ENCODE results near the gene KCNT2. TPM values are rescaled to one million over a fixed set of nuclear protein-coding genes. Genes with fewer than 3 reads are reported as not detected.

The KCNT2 gene
- total RNA-seq, 1 donor from 2014 or later, result 5.9 TPM

DNA sequence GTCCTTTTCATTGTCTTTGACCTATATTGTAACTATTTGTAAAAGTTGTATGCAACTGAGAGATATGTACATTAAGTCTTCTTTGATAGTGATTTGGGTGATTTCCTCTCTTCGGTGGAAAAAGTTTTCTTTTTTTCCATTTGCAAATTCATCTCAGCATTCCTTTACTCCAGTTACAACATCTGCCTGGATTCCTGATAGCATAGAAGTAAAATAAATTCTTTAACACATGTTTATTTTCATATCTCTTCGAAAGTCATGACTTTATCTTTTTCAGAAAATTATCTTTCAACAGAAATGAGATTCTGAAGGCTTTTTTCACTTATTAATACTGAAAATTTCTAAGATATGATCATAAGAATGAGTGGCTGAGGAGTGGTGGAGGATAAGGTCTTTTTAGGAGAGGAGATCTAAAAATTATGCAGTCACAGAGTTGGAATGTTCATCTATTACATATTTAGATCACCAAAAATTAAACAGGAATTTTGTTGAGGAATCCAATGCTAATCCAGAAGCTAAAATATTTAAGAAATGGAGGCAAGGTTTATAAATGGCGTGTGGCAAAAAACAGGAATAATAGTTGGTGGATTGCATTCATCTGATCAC, 400.5 kb downstream of the KCNT2 start:
- Mint-ChIP-seq H3K4me1 (ENCODE audit: low read depth, unreplicated experiment) (peaks cover 8% of the 10 kb centered on the region), H3K27me3 (ENCODE audit: low read depth, unreplicated experiment) (no peaks in the 10 kb centered on the region), H3K9me3 (ENCODE audit: unreplicated experiment) (peaks cover 3% of the 10 kb centered on the region), H3K27ac (ENCODE audit: unreplicated experiment) (no peak overlapping the region), H3K4me3 (ENCODE audit: unreplicated experiment) (no peak overlapping the region), H3K36me3 (ENCODE audit: low read depth, unreplicated experiment) (no peaks in the 10 kb centered on the region)
- no peak overlapping the region for H2AFZ ChIP-seq (ENCODE audit: low read depth, low read length)
- H3K9ac ChIP-seq (ENCODE audit: low read length), result no peak overlapping the region
- DNase-seq (ENCODE audit: low read depth) (no peak), FAIRE-seq (no peak)
- no peak for TF ChIP-seq EZH2 (IDR thresholded peaks at IDR 0.05; ENCODE audit: insufficient read depth, low read length)
- TF ChIP-seq, protein P1, sequence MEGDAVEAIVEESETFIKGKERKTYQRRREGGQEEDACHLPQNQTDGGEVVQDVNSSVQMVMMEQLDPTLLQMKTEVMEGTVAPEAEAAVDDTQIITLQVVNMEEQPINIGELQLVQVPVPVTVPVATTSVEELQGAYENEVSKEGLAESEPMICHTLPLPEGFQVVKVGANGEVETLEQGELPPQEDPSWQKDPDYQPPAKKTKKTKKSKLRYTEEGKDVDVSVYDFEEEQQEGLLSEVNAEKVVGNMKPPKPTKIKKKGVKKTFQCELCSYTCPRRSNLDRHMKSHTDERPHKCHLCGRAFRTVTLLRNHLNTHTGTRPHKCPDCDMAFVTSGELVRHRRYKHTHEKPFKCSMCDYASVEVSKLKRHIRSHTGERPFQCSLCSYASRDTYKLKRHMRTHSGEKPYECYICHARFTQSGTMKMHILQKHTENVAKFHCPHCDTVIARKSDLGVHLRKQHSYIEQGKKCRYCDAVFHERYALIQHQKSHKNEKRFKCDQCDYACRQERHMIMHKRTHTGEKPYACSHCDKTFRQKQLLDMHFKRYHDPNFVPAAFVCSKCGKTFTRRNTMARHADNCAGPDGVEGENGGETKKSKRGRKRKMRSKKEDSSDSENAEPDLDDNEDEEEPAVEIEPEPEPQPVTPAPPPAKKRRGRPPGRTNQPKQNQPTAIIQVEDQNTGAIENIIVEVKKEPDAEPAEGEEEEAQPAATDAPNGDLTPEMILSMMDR (IDR thresholded peaks at IDR 0.05; ENCODE audit: insufficient read depth, low read depth, low read length), result no peak
- H3K4me3 ChIP-seq (ENCODE audit: insufficient read depth, low read depth, low read length), result no peak overlapping the region
- no peaks in the 10 kb centered on the region for H3K9me3 ChIP-seq (ENCODE audit: insufficient read depth, low read depth, low read length)
- H3K36me3 ChIP-seq (ENCODE audit: insufficient read depth, low read length), result no peaks in the 10 kb centered on the region
- H4K20me1 ChIP-seq (ENCODE audit: insufficient read depth, low read length), result no peaks in the 10 kb centered on the region
- no peaks in the 10 kb centered on the region for H3K27me3 ChIP-seq (ENCODE audit: insufficient read depth, low read length)
- H3K79me2 ChIP-seq (ENCODE audit: insufficient read depth, low read length), result no peaks in the 10 kb centered on the region
- H3K4me2 ChIP-seq (ENCODE audit: low read length), result no peak overlapping the region
- no peak overlapping the region for H3K27ac ChIP-seq (ENCODE audit: low read depth, low read length)
- H3K4me1 ChIP-seq (ENCODE audit: insufficient read depth, low read length), result no peaks in the 10 kb centered on the region

- no peak overlapping the region for H3K27ac Mint-ChIP-seq (ENCODE audit: unreplicated experiment)
- no peak overlapping the region for H3K4me2 ChIP-seq (ENCODE audit: low read length)
- TF ChIP-seq EZH2 (IDR thresholded peaks at IDR 0.05; ENCODE audit: insufficient read depth, low read length), result no peak
- TF ChIP-seq, protein P1 (IDR thresholded peaks at IDR 0.05; ENCODE audit: insufficient read depth, low read depth, low read length), result no peak
- H3K79me2 ChIP-seq (ENCODE audit: insufficient read depth, low read length), result no peaks in the 10 kb centered on the region
- H3K9me3 Mint-ChIP-seq (ENCODE audit: unreplicated experiment), result peaks cover 3% of the 10 kb centered on the region
- H3K36me3 Mint-ChIP-seq (ENCODE audit: low read depth, unreplicated experiment), result no peaks in the 10 kb centered on the region
- H3K4me1 Mint-ChIP-seq (ENCODE audit: low read depth, unreplicated experiment), result peaks cover 8% of the 10 kb centered on the region
- H3K27me3 Mint-ChIP-seq (ENCODE audit: low read depth, unreplicated experiment), result no peaks in the 10 kb centered on the region
- H3K27ac ChIP-seq (ENCODE audit: low read depth, low read length), result no peak overlapping the region
- no peaks in the 10 kb centered on the region for H4K20me1 ChIP-seq (ENCODE audit: insufficient read depth, low read length)
- H3K9me3 ChIP-seq (ENCODE audit: insufficient read depth, low read depth, low read length), result no peaks in the 10 kb centered on the region
- FAIRE-seq (no peak), DNase-seq (ENCODE audit: low read depth) (no peak)
- H3K4me1 ChIP-seq (ENCODE audit: insufficient read depth, low read length), result no peaks in the 10 kb centered on the region
- no peak overlapping the region for H3K4me3 Mint-ChIP-seq (ENCODE audit: unreplicated experiment)
- H2AFZ ChIP-seq (ENCODE audit: low read depth, low read length), result no peak overlapping the region
- no peak overlapping the region for H3K4me3 ChIP-seq (ENCODE audit: insufficient read depth, low read depth, low read length)
- H3K36me3 ChIP-seq (ENCODE audit: insufficient read depth, low read length), result no peaks in the 10 kb centered on the region
- no peak overlapping the region for H3K9ac ChIP-seq (ENCODE audit: low read length)
- no peaks in the 10 kb centered on the region for H3K27me3 ChIP-seq (ENCODE audit: insufficient read depth, low read length)
Observed at GRCh38 chr1:196205882-196206281, 402.4 kb downstream of the KCNT2 start.

DNA sequence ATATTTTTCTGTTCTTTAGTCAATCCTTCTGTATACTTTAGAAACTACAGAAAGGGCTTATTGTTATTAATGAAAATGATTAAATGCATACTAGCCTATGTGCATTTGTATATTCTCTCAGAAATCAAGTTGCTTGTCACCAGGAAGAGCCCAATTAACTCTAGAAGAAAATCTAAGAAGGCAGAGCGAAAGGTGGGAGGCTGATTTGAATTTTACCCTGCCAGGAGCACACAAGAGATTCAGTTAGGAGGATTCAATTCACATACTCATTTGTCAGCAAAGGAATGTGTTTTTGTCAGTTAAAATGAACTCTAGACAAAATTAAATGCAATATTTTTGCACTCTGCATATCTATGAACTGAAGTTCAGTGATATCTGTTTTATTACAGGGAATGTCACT, 411.8 kb downstream of the KCNT2 start:
- Mint-ChIP-seq H3K36me3 (ENCODE audit: low read depth, unreplicated experiment) (no peaks in the 10 kb centered on the region), H3K4me3 (ENCODE audit: unreplicated experiment) (no peak overlapping the region), H3K27ac (ENCODE audit: unreplicated experiment) (no peak overlapping the region), H3K27me3 (ENCODE audit: low read depth, unreplicated experiment) (no peaks in the 10 kb centered on the region), H3K9me3 (ENCODE audit: unreplicated experiment) (peaks cover 2% of the 10 kb centered on the region), H3K4me1 (ENCODE audit: low read depth, unreplicated experiment) (no peaks in the 10 kb centered on the region)
- H3K4me1 ChIP-seq (ENCODE audit: insufficient read depth, low read length), result no peaks in the 10 kb centered on the region
- TF ChIP-seq, protein P1 (IDR thresholded peaks at IDR 0.05; ENCODE audit: insufficient read depth, low read depth, low read length), result no peak
- TF ChIP-seq EZH2 (IDR thresholded peaks at IDR 0.05; ENCODE audit: insufficient read depth, low read length), result no peak
- no peak overlapping the region for H3K9ac ChIP-seq (ENCODE audit: low read length)
- H3K4me2 ChIP-seq (ENCODE audit: low read length), result no peak overlapping the region
- no peaks in the 10 kb centered on the region for H3K27me3 ChIP-seq (ENCODE audit: insufficient read depth, low read length)
- H3K27ac ChIP-seq (ENCODE audit: low read depth, low read length), result no peak overlapping the region
- H3K36me3 ChIP-seq (ENCODE audit: insufficient read depth, low read length), result no peaks in the 10 kb centered on the region
- H4K20me1 ChIP-seq (ENCODE audit: insufficient read depth, low read length), result no peaks in the 10 kb centered on the region
- H3K4me3 ChIP-seq (ENCODE audit: insufficient read depth, low read depth, low read length), result no peak overlapping the region
- H3K9me3 ChIP-seq (ENCODE audit: insufficient read depth, low read depth, low read length), result no peaks in the 10 kb centered on the region
- FAIRE-seq (no peak), DNase-seq (ENCODE audit: low read depth) (no peak)
- no peak overlapping the region for H2AFZ ChIP-seq (ENCODE audit: low read depth, low read length)
- H3K79me2 ChIP-seq (ENCODE audit: insufficient read depth, low read length), result no peaks in the 10 kb centered on the region
